ENCODE results near the gene NPRL2. TPM values are rescaled to one million over a fixed set of nuclear protein-coding genes. Genes with fewer than 3 reads are reported as not detected.

NPRL2 gene
- total RNA-seq (10 to 100 TPM in 3 of 5 donors, 1 to 10 TPM in 2; 4.5 to 75.0 (median 13.0) TPM), polyA plus RNA-seq (10 to 100 TPM; 20.8 to 27.6 (median 27.0) TPM)
- long read RNA-seq, donor 1, partial matches to known transcripts = 0 of 2 reads
- long read RNA-seq, donor 1, other reads (novel, unspliced or antisense) = 0 of 2 reads
- long read RNA-seq, donor 2, partial matches to known transcripts = 6 of 7 reads
- long read RNA-seq, donor 2, other reads (novel, unspliced or antisense) = 0 of 7 reads
- long read RNA-seq, donor 3, partial matches to known transcripts = 0 of 3 reads
- long read RNA-seq, donor 3, other reads (novel, unspliced or antisense) = 0 of 3 reads
- long read RNA-seq, donor 4, partial matches to known transcripts = 0 of 1 reads
- long read RNA-seq, donor 4, other reads (novel, unspliced or antisense) = 0 of 1 reads
- long read RNA-seq, donor 5, partial matches to known transcripts = 0 of 3 reads
- long read RNA-seq, donor 5, other reads (novel, unspliced or antisense) = 0 of 3 reads
- long read RNA-seq, donor 6 = 0 reads
- long read RNA-seq, donor 7, partial matches to known transcripts = 20 of 30 reads
- long read RNA-seq, donor 7, other reads (novel, unspliced or antisense) = 9 of 30 reads
- long read RNA-seq, donor 8, partial matches to known transcripts = 0 of 14 reads
- long read RNA-seq, donor 8, other reads (novel, unspliced or antisense) = 12 of 14 reads
- long read RNA-seq, donor 9, transcript NPRL2-201 (11 exons, 1,700 nt) = major isoform, 5 of 12 reads
- long read RNA-seq, donor 9, partial matches to known transcripts = 7 of 12 reads
- long read RNA-seq, donor 9, other reads (novel, unspliced or antisense) = 0 of 12 reads
- long read RNA-seq, donor 10, partial matches to known transcripts = 0 of 2 reads
- long read RNA-seq, donor 10, other reads (novel, unspliced or antisense) = 0 of 2 reads

DNA sequence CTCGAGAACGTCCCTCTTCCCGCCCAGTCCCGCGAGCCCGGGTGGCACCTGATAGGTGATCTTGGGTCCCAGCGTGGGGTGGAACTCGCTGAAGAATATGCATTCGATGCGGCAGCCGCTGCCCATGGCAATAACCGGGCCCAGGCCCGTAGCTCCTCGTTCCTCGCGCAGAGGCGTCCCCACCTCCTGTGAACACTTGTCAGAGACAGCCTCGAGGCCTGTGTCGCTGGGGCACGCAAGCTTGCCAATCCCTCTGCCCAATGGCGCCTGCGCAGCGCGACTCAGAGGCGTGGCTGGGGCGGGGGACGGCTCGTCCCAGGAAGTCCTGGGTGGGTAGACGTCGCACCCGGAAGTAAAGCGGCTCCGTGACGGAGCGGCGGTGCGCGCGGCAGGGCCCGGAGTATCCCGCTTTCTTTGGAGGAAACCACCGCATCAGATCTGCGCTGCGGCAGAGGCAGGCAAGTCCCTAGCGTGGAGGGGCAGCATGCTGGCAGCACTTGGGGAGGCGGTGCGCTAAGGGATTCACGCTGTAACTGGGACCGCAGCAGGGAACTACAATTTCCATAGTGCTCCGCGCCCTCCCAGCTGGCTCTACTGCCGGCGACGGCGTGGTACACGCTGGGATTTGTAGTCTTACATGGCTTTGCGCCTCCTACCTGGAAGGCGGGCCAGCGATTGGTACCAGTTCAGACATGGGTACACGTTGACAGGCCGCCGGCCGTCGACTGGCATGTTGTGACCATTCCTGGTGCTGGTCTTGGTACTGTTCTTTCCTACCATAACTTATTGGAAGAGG, at the start of gene NPRL2, which contains the start of gene CYB561D2:
Gene NPRL2, minus strand, starts transcription at position 249 of the 796 bp plus-strand sequence. Its CDS starts 123 bp downstream, at position 126.
Gene CYB561D2, plus strand, starts transcription at position 336 of the 796 bp plus-strand sequence. CDS start 572 bp downstream, outside the sequence.
- intact Hi-C loops (cut with DNase I; ENCODE audit: low total_unique reads) = no loop called here
- peak within 1 kb of the TSS; percentile 90 to 97 (median 92) for H3K27ac ChIP-seq
- no peaks in the 10 kb centered on the region for H3K9me3 ChIP-seq
- peaks cover 38 to 52% (median 46%) of the 10 kb centered on the region in 4 donors for H3K36me3 ChIP-seq
- H3K27me3 ChIP-seq = no peaks in the 10 kb centered on the region
- H3K4me3 ChIP-seq = peak within 1 kb of the TSS; percentile 59 to 77 (median 70)
- peak; percentile 98 for DNase-seq
- H3K4me1 ChIP-seq = peaks cover 38 to 91% (median 76%) of the 10 kb centered on the region in 4 donors
- TF ChIP-seq POLR2AphosphoS5 (IDR thresholded peaks at IDR 0.05) (peak; percentile 61 to 97 (median 97)), POLR2A (IDR thresholded peaks at IDR 0.05) (peak in 2 of 4 donors; percentile 65 to 76), EP300 (IDR thresholded peaks at IDR 0.05) (no peak)
- TF ChIP-seq, protein P1, sequence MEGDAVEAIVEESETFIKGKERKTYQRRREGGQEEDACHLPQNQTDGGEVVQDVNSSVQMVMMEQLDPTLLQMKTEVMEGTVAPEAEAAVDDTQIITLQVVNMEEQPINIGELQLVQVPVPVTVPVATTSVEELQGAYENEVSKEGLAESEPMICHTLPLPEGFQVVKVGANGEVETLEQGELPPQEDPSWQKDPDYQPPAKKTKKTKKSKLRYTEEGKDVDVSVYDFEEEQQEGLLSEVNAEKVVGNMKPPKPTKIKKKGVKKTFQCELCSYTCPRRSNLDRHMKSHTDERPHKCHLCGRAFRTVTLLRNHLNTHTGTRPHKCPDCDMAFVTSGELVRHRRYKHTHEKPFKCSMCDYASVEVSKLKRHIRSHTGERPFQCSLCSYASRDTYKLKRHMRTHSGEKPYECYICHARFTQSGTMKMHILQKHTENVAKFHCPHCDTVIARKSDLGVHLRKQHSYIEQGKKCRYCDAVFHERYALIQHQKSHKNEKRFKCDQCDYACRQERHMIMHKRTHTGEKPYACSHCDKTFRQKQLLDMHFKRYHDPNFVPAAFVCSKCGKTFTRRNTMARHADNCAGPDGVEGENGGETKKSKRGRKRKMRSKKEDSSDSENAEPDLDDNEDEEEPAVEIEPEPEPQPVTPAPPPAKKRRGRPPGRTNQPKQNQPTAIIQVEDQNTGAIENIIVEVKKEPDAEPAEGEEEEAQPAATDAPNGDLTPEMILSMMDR (IDR thresholded peaks at IDR 0.05) = peak in 1 of 7 experiments; percentile 6
- 0 to 1% (median 1%) methylated on average over 26 to 64 of the region's 64 CpGs for WGBS, 5 donors

- intact Hi-C loops (cut with DNase I; ENCODE audit: low total_unique reads) = no loop called here
- DNase-seq = peak; percentile 27 to 46
- no peaks in the 10 kb centered on the region for H3K36me3 ChIP-seq
Measured at GRCh38 chr3:50396502-50396901, 45.9 kb upstream of the NPRL2 start.

GRCh38 chr3:50395070-50395860, 44.7 kb upstream of the NPRL2 start:
- WGBS, 5 donors = 73 to 83% (median 79%) methylated on average over 10 of the region's 10 CpGs
- TF ChIP-seq POLR2AphosphoS5 (IDR thresholded peaks at IDR 0.05) = no peak
- TF ChIP-seq, protein P1 (IDR thresholded peaks at IDR 0.05) = no peak
- no peak for TF ChIP-seq POLR2A (IDR thresholded peaks at IDR 0.05)
- TF ChIP-seq EP300 (IDR thresholded peaks at IDR 0.05) = no peak
- no peaks in the 10 kb centered on the region for H3K9me3 ChIP-seq
- H3K4me1 ChIP-seq = peaks cover 4 to 13% (median 10%) of the 10 kb centered on the region in 4 donors
- H3K36me3 ChIP-seq = no peaks in the 10 kb centered on the region
- no peak overlapping the region for H3K4me3 ChIP-seq
- H3K27me3 ChIP-seq = no peaks in the 10 kb centered on the region
- intact Hi-C loops (cut with DNase I; ENCODE audit: low total_unique reads) = no loop called here
- no peak overlapping the region for H3K27ac ChIP-seq
- peak in 1 of 2 donors; percentile 42 for DNase-seq

More at GRCh38 chr3:50396502-50396901, 45.9 kb upstream of the NPRL2 start:
- Histone ChIP-seq H3K27ac (no peak overlapping the region), H3K4me3 (no peak overlapping the region), H3K9me3 (no peaks in the 10 kb centered on the region), H3K27me3 (no peaks in the 10 kb centered on the region), H3K4me1 (peaks cover 0 to under 1% (median under 1%) of the 10 kb centered on the region in 4 donors)
- 72 to 86% (median 81%) methylated on average over 10 of the region's 10 CpGs for WGBS, 5 donors
- TF ChIP-seq POLR2AphosphoS5 (IDR thresholded peaks at IDR 0.05) (no peak), EP300 (IDR thresholded peaks at IDR 0.05) (no peak), POLR2A (IDR thresholded peaks at IDR 0.05) (no peak)
- TF ChIP-seq, protein P1 (IDR thresholded peaks at IDR 0.05) = no peak
